Renal cortical epithelial cell (primary cell): Measurements from ENCODE around the gene MFSD12. TPM values are rescaled to one million over a fixed set of nuclear protein-coding genes. Genes with fewer than 3 reads are reported as not detected.
"Not testable (repeated sequence)": the region's sequence is repeated elsewhere in the genome, so short reads cannot be mapped to it uniquely, and the experiment has no call there.

Experiments used
- DNase-seq: peaks from one replicate; pipeline ENCODE4 v3.0.0-alpha.2; 2011; ENCODE audit warnings: low read depth
- total RNA-seq: library from RNA; depleted of rRNA; stranded (reverse); fragments of >200 nt; gene quantifications from 2 replicates; pipeline ENCODE4 v1.2.3, GENCODE V29; 2014

Gene MFSD12
- total RNA-seq, 1 donor from 2014 or later = 227 TPM

DNA sequence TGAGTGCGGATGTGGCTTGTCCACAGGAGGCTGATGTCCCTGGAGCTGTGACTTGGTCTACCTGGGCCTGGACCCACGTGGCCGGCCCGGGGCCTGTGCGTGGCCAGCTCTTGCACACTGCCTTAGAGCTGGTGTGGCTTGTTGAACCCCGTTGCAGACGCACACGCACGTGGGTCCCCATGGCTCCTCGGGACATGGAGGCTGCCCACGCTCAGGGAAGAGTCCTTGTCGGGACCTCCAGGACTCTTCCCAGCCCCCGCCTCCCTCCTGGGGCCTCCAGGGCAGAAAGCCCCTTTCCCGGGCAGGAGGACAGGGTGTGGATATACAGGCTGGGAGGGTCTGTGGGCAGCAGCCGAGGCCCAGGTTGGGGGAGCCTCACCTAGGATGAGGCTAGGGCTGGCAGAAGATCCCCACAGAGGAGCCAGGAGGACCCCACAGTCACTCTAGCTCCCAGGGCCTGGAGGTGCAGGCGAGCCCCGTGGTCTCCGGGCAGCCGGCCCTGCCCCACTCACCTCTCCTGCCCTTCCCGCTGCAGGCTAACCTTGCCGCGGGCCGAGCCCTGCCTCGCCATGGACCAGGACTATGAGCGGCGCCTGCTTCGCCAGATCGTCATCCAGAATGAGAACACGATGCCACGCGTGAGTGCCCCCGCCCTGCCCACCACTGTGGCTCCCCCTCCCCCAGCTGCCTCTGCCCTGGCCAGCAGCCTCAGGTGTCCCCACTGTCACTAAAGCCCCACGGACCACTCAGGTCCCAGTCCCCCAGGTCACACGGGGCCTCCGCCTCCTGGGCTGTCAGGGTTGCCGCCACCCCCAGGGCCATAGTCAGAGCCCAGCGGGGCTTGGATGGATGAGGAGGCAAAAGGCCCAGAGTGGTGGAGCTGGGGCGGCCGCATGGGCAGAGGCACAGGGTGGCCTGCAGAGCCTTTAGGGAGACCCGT lies 34.7 kb downstream of the MFSD12 start:
- no peak for DNase-seq

DNA sequence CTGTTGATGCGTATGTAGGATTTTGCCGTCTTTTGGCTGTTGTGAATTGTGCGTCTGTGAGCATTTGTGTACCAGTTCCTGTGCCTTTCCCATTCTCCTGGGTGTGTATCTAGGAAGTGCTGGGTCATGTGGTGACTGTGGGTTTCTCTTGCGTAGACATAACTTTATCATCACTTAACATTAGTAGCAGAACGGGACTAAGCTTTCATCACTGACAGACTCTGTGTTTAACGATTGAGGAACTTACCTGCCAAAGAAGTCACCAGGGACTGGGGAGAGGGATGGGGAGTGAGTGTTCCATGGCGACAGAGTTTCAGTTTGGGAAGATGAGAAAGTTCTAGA lies 36.3 kb downstream of the MFSD12 start:
- no peak for DNase-seq

- DNase-seq = no peak
These were observed 37.0 kb downstream of the MFSD12 start for GRCh38 chr19:3520166-3521103.

GRCh38 chr19:3519126-3519525 lies 38.3 kb downstream of the MFSD12 start:
- DNase-seq = no peak

DNA sequence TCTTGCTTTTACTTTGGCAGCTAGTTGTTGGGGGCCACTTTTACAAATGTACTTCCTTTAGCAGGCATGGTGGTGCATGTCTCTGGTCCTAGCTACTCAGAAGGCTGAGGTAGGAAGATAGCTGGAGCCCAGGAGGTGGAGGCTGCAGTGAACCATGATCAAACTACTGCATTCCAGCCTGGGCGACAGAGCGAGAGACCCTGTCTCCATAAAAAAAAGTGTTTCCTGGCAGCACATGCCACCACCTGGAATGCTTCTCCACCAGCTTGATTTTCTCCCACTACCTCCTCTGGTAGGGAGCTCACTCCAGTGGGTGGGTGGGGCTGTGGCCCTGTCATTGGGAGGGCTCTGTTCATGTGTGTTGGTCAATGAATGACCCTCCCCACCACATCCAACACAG lies 38.7 kb downstream of the MFSD12 start:
- peak; percentile 23 for DNase-seq

GRCh38 chr19:3518255-3518654 lies 39.1 kb downstream of the MFSD12 start:
- DNase-seq = no peak

GRCh38 chr19:3517638-3518037 lies 39.7 kb downstream of the MFSD12 start:
- no peak for DNase-seq

DNA sequence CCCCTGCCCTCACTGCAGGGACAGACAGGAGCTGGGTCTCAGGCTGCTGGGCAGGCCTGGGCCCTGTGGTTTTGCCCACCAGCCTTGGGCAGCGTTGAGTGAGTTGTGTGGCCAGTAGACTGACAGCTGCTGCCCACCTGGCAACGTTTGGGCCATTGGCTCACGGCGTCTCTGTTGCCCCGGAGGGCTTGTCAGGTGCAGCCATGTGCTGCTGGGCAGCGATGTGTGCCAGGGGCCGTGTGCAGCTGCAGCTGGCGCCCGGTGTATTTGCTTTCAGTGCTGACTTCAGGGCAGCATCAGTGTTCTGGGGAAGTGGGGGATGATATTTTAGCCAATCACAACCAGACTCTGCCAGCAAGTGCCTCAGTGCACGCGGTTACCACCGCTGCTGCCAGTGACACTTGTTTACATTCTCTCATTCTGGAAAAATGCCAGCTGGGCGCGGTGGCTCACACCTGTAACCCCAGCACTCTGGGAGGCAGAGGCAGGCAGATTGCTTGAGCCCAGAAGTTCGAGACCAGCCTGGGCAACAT lies 40.6 kb downstream of the MFSD12 start:
- peak; percentile 36 for DNase-seq

DNA sequence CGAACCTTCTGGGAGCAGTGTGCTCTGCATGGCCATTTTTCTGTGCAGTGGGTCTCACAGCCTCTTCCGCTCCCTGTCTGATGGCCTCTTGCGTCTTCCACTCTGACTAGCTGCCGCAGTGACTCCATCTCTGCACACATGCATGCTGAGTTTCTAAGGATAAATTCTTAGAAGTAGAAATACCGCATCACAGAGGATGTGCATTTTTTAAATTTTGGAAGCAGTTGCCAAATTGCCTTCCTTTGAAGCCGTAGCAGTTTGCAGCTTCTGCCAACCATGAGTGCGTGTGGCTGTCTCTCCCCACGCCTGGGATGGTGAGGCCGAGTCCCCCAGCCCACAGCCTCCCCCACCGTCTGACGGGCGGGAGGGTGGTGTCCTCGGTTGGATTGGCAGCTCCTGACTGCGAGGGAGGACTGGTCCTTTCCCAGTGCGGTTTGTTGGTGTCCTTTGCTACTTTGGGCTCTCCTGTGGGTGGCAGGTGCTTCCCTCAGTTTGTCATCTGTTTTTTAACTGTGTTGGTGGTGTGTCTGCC lies 41.4 kb downstream of the MFSD12 start:
- no peak for DNase-seq

- DNase-seq = no peak
These were observed 42.5 kb downstream of the MFSD12 start for GRCh38 chr19:3514930-3515329.

- no peak for DNase-seq
These were observed 43.9 kb downstream of the MFSD12 start for GRCh38 chr19:3513229-3514140.

DNA sequence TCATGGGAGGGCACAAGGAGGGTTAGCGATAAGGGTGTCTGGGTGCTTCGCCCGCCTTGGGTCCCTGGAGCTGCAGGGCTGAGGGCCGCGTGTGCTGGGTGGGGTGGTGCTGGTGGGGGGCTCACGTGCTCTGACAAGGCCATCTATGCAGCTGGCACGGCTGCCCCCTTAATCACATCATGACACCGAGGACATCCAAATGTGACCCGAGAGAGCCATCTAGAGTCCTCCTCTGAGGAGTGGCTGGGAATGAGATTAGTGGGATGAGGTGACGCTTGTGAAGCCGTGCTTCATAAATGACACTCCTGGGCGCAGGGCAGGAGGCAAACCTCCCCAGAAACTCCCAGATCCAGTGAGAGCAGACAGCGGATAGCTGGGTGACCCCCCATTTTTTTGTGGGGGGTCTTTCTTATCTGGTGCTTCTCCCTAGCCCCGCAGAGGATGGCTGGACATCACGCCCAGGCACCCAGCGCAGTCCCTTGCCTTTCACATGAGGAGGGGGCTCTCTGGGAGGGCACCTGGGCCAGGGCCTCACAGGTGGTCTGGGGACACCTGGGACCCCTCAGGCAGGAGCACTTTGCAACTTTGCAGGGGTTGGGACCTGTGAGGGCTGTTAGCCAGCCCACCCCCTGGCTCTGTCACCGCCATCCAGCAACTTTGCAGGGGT lies 44.7 kb downstream of the MFSD12 start:
- no peak for DNase-seq

DNA sequence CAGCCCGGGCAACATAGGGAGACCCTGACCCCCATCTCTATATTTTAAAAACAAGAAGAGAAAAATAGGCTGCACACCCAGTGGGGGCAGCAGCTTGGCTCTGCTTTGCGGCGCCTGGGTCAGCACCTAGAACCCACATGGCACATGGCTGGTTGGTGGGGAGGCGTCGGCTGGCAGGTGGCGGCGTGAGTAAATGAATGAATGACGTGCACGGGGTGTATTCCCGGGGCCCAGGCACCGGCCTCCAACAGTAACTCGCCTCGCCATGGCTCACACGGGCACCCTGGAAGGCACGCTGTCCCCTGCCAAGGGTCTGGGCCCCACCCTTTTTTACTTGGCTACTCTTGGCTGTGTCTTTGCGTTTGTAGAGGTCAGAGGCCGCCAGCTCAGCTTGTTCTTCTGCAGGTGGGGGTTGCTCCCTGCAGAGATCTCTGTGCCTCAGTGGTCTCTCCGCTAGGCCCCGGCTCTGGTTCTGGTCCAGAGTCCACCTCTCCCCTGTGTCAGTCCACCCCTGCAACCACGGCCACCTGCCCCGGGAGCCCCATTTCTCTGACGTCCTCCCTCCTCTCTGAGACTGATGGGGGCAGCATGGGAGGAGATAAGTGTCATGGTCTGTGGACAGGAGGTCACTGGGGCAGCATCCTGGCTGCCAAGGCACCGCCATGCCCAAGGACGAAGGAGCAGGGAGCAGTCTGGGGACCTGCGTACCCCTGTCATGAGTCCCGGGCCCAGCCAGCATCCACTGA lies 45.7 kb downstream of the MFSD12 start:
- DNase-seq = no peak

DNA sequence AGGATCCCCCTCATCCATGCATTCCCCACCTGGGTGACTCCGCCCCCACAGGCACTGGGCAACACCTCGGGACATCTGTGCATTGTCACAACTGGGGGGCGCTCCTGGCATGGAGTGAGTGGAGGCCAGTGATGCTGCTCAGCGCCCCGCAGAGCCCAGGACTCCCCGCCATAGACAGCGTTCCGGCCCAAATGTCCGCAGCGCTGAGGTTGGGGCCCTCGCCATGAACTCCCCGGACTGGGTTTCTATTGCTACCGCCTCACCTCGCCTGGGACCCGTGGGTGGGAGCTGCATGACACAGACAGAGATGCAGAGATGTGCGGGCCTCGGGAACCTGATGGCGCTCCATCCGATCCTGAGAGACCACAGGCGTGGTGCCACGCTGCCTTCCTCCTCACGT lies 46.7 kb downstream of the MFSD12 start:
- DNase-seq = no peak

- peak; percentile 61 for DNase-seq
These were observed 47.8 kb downstream of the MFSD12 start for GRCh38 chr19:3509566-3509989.

DNA sequence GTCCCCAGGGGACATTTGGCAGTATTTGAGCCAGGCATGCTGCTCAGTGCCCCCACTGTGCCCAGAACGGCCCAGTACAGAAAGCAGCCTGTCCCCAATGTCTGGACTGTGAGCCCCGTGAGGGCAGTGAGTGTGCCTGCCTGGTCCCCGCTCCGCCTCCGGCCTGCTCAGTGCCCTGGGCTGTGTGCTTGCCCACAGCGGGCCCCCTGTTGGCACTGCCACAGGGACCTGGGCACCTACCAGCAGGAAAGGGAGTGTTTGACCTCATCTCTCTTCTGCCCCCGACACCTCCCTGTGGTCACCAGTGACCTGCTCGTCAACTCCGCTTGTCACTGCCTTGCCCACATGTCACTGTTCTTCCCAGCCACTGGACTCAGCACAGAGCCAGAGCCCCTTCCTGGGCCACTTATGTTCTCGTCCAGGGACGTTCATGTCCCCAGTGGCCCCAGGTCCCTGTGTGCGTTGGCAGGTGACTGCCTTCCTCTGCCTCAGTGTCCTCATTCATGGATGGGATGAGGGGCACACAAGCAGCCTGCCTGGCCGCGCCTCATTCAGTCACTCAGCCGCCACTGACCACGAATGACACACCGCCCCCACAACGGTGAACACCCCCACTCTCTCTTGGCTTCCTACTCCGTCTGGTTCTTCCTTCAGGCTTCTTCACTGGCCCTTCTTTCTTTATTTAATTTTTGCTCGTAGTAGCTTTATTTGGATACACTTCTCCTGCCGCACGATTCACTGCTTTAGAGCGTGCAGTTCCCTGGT lies 48.4 kb downstream of the MFSD12 start:
- DNase-seq = no peak

DNA sequence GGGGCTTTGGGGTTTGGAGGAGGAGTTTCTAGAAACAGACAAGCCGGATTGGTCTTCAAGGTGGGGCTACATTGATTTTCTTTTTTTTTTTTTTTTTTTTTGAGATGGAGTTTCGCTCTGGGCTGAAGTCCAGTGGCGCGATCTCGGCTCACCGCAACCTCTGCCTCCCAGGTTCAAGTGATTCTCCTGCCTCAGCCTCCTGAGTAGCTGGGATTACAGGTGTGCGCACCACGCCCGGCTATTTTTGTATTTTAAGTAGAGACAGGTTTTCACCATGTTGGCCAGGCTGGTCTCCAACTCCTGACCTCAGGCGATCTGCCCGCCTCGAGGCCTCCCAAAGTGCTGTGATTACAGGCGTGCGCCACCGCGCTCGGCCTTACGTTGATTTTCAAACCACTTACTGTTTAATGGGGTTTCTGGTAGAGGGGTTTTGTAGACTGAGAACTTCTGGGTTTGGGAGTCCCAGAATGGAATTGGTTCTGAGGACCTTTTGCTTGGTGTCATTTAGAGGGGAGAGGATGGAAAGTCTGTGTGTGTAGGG lies 49.2 kb downstream of the MFSD12 start:
- DNase-seq = not testable (repeated sequence)

DNA sequence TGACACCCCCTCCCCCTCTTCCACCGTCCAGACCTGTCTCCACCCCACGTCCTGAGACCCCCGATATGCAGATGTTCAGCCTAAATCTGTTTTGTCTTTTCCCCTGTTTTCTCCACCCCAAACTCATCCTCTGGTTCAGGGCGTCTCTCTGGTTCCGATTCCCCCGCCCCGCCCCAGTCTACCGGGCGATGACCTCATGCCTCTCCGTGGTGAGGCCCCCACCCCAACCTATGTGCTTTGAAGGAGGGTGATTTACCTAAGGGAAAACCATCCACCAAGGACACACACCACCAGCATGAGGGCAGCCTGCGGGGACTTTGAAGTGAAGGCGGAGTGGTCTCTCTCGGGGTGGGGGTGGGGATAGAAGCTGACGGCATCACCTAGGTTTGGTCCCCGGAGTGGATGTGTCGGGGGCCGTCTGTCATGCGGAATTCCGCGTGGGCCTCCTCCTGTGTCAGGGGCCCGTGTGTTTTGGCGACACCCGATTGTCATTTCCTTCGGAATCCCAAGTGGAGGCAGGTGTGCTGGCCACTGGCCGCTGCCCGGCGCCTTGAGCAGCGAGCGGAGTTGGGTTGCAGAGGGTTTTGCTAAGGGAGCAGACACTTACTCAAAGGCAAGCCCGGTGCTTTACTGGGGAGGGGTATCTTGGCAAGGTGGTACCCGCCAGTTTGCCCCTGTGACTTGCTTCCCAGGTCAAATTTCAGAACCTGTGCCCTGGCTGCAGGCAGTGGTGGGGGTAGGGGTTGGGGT lies 49.8 kb downstream of the MFSD12 start:
- no peak for DNase-seq
